22Rv1 (cell line): ENCODE data around the gene UIMC1.
"Not testable (repeated sequence)": the region's sequence is repeated elsewhere in the genome, so short reads cannot be mapped to it uniquely, and the experiment has no call there.

Experiments used
- H3K27ac ChIP-seq: fragments of 450-650 bp; 2 replicates; pipeline ENCODE4 v1.5.1; 2017
- CTCF ChIP-seq: fragments of 450-650 bp; IDR thresholded peaks from 2 replicates; pipeline ENCODE4 v1.5.1; 2017; ENCODE audit warnings: mild to moderate bottlenecking
- ZFX ChIP-seq: fragments of 450-650 bp; IDR thresholded peaks from 2 replicates; pipeline ENCODE4 v1.6.1; 2017; ENCODE audit warnings: antibody characterized with exemption, borderline replicate concordance

The UIMC1 gene

GRCh38 chr5:177008716-177009115 is 2.1 kb upstream of the UIMC1 start:
- no peak overlapping the region for H3K27ac ChIP-seq
- TF ChIP-seq ZFX: no peak
- TF ChIP-seq CTCF: no peak

- H3K27ac ChIP-seq: peak overlapping the region; percentile 82
- TF ChIP-seq CTCF (peak; percentile 79), ZFX (no peak)
Observed at GRCh38 chr5:177005619-177006264, 837 bp downstream of the UIMC1 start.

GRCh38 chr5:177004961-177005360 is 1.6 kb downstream of the UIMC1 start:
- H3K27ac ChIP-seq: peak overlapping the region; percentile 82; the same call in 1 of the 2 replicates
- TF ChIP-seq CTCF (no peak), ZFX (no peak)

- no peak for TF ChIP-seq ZFX
- no peak for TF ChIP-seq CTCF
- no peak overlapping the region for H3K27ac ChIP-seq
Observed at GRCh38 chr5:177003649-177004048, 2.9 kb downstream of the UIMC1 start.

- H3K27ac ChIP-seq: not testable (repeated sequence)
Observed at GRCh38 chr5:176999526-176999925, 7.1 kb downstream of the UIMC1 start.

GRCh38 chr5:176998828-176999227 is 7.8 kb downstream of the UIMC1 start:
- no peak for TF ChIP-seq ZFX
- no peak for TF ChIP-seq CTCF
- no peak overlapping the region for H3K27ac ChIP-seq

GRCh38 chr5:176996780-176997179 is 9.8 kb downstream of the UIMC1 start:
- no peak overlapping the region; the same call in 1 of the 2 replicates for H3K27ac ChIP-seq
- no peak for TF ChIP-seq CTCF
- no peak for TF ChIP-seq ZFX
